ENCODE data around the gene DGCR2.

DNA sequence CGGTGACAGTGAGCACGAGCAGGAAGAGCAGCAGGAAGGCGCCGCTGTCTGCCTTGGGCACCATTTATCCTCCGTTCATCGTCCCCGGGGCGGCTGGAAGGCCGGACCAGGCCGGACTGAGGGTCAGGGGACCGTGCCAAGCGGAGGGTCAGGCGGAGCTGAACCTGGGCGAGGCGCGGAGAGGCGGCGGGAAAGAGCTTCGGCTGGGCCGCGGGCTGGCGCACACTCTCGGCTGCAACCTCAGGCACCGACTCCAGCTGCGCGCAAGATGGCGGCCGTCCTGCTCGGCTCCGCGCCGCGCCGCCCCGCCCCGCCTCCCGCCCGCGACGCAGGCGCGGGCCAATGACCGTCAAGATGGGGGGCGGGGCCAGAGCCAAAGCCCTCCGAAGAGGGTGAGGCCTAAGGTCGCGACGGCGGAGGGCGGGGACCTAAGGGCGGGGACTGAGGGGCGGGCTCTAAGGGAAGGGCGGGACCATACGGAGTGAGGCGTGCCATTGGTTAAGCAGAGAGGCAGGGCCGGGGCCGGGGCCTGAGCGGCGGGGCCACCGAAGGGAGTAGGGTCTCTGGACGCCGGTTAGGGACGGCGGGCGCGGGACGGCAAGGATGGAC, at the start of gene DGCR2:
- TF ChIP-seq POLR2A (IDR thresholded peaks at IDR 0.05): no peak
- TF ChIP-seq, protein P1, sequence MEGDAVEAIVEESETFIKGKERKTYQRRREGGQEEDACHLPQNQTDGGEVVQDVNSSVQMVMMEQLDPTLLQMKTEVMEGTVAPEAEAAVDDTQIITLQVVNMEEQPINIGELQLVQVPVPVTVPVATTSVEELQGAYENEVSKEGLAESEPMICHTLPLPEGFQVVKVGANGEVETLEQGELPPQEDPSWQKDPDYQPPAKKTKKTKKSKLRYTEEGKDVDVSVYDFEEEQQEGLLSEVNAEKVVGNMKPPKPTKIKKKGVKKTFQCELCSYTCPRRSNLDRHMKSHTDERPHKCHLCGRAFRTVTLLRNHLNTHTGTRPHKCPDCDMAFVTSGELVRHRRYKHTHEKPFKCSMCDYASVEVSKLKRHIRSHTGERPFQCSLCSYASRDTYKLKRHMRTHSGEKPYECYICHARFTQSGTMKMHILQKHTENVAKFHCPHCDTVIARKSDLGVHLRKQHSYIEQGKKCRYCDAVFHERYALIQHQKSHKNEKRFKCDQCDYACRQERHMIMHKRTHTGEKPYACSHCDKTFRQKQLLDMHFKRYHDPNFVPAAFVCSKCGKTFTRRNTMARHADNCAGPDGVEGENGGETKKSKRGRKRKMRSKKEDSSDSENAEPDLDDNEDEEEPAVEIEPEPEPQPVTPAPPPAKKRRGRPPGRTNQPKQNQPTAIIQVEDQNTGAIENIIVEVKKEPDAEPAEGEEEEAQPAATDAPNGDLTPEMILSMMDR (IDR thresholded peaks at IDR 0.05): no peak
